GM03348 (cell line): ENCODE results near the gene CASP7.

Experiments used
- DNase-seq: peaks from one replicate; pipeline ENCODE4 v3.0.0; 2012; ENCODE audit warnings: low spot score

CASP7 gene

GRCh38 chr10:113712755-113713639 is 33.3 kb downstream of the CASP7 start:
- no peak for DNase-seq

- DNase-seq, result no peak
Observed at GRCh38 chr10:113713640-113713982, 33.9 kb downstream of the CASP7 start.

GRCh38 chr10:113716109-113716910 is 36.6 kb downstream of the CASP7 start:
- DNase-seq, result no peak

- DNase-seq, result no peak
Observed at GRCh38 chr10:113718969-113719822, 39.5 kb downstream of the CASP7 start.

GRCh38 chr10:113720386-113720785 is 40.7 kb downstream of the CASP7 start:
- no peak for DNase-seq

GRCh38 chr10:113732160-113732881 is 52.6 kb downstream of the CASP7 start:
- DNase-seq, result no peak

GRCh38 chr10:113732966-113733365 is 53.3 kb downstream of the CASP7 start:
- no peak for DNase-seq

- DNase-seq, result no peak
Observed at GRCh38 chr10:113733635-113734034, 53.9 kb downstream of the CASP7 start.

- no peak for DNase-seq
Observed at GRCh38 chr10:113735913-113736312, 56.2 kb downstream of the CASP7 start.

GRCh38 chr10:113736576-113736975 is 56.9 kb downstream of the CASP7 start:
- peak; percentile 16 for DNase-seq

- DNase-seq, result no peak
Observed at GRCh38 chr10:113739031-113739430, 59.3 kb downstream of the CASP7 start.

GRCh38 chr10:113739577-113739976 is 59.9 kb downstream of the CASP7 start:
- DNase-seq, result no peak

- no peak for DNase-seq
Observed at GRCh38 chr10:113740850-113741249, 61.1 kb downstream of the CASP7 start.

GRCh38 chr10:113742466-113742865 is 62.8 kb downstream of the CASP7 start:
- DNase-seq, result no peak

- DNase-seq, result no peak
Observed at GRCh38 chr10:113743594-113743993, 63.9 kb downstream of the CASP7 start.

- no peak for DNase-seq
Observed at GRCh38 chr10:113745374-113745773, 65.7 kb downstream of the CASP7 start.

GRCh38 chr10:113746217-113746957 is 66.7 kb downstream of the CASP7 start:
- DNase-seq, result peak; percentile 27

- DNase-seq, result no peak
Observed at GRCh38 chr10:113751181-113751732, 71.5 kb downstream of the CASP7 start, which contains the start of gene PLEKHS1. Gene PLEKHS1, plus strand, starts transcription at chr10:113751682. Its CDS starts 3,596 bp downstream, at chr10:113755278.

- no peak for DNase-seq
Observed at GRCh38 chr10:113752553-113752952, 72.8 kb downstream of the CASP7 start.

GRCh38 chr10:113753020-113753692 is 73.4 kb downstream of the CASP7 start:
- DNase-seq, result no peak
